Measurements from ENCODE around the gene CDKAL1.
"Not testable (repeated sequence)": the region's sequence is repeated elsewhere in the genome, so short reads cannot be mapped to it uniquely, and the experiment has no call there.

Gene CDKAL1

GRCh38 chr6:20715135-20715806 lies 181.0 kb downstream of the CDKAL1 start:
- DNase-seq = no peak

- DNase-seq = no peak
Observed at GRCh38 chr6:20716865-20717264, 182.6 kb downstream of the CDKAL1 start.

DNA sequence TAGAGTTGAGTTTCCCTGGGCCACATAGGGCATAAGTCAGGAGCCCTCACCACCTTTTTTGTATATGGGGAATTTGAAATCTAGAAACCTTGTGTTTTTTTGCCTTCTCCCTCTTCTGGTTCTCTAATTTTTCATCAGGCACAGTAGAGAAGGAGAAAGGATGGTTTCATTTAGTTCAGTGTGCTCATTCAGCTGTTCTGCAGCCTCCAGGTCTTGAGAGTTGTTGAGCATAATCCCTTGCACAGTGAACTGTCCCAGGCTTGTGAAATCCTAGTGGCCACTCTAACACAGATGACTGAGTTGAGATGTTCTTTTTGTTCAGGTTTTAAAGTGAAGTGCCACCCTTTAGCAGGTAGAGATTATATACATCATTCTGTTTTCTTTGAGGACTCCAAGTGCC lies 183.5 kb downstream of the CDKAL1 start:
- DNase-seq = no peak

GRCh38 chr6:20718705-20719653 lies 184.7 kb downstream of the CDKAL1 start:
- no peak for DNase-seq

GRCh38 chr6:20719980-20720379 lies 185.7 kb downstream of the CDKAL1 start:
- DNase-seq = no peak

DNA sequence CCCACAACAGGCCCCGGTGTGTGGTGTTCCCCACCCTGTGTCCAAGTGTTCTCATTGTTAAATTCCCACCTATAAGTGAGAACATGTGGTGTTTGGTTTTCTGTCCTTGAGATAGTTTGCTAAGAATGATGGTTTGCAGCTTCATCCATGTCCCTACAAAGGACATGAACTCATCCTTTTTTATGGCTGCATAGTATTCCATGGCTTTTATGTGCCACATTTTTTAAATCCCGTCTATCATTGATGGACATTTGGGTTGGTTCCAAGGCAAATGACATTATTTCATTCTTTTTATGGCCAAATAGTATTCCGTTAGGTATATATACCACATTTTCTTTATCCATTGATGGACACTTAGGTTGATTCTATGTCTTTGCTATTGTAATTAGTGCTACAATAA lies 186.9 kb downstream of the CDKAL1 start:
- not testable (repeated sequence) for DNase-seq

DNA sequence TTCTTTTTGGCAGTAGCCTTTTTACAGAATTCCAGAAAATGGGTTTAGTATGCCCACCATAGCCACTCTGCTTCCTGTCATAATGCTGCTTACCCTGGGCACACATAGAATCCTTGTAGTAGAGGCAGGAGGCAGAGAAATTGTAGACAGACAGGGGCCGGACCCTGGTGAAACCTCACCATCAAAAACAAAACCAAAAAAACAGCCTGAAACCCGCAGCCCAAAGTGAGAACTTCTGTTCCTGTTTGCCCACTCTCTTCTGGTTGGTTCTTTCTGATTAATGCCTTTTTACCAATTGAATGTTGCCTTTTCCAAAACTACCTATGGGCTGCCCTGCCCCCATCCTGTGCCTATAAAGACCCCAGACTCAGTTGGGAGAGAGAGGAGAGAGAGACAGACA lies 188.2 kb downstream of the CDKAL1 start:
- DNase-seq = no peak

GRCh38 chr6:20723236-20723635 lies 189.0 kb downstream of the CDKAL1 start:
- no peak for DNase-seq

GRCh38 chr6:20724443-20725190 lies 190.4 kb downstream of the CDKAL1 start:
- no peak for DNase-seq

GRCh38 chr6:20725235-20725634 lies 191.0 kb downstream of the CDKAL1 start:
- not testable (repeated sequence) for DNase-seq

DNA sequence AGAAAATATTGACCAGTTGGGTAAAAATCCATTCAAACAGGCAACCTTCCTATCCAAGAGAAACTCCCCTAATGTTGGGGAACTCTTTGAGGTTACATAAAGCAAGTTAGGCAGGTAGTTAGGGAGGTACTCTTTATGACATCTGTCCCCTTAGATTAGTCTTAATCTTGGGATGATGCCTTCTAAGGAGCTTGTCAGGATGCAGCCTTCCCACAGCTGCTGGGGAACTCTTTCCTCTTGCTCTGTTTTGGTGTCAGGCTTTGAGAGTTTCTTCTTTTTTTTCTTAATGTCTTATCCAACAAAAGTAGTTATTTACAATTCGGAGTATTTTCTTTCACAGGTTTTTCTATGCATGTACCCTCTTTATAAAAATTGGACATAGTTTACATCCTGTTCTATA lies 194.8 kb downstream of the CDKAL1 start:
- no peak for DNase-seq

DNA sequence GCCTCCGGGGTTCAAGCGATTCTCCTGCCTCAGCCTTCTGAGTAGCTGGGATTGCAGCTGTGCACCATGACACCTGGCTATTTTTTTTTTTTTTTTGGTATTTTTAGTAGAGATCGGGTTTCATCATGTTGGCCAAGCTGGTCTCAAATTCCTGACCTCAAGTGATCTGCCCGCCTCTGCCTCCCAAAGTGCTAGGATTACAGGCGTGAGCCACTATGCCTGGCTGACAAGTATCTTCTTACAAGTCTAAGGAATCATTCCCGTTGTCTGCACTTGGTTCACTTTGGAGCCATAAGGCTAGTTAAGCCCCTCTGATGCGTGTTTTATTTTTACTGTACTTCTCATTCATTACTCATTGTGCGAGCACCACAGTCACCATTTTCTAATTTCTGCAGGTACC lies 198.1 kb downstream of the CDKAL1 start:
- not testable (repeated sequence) for DNase-seq

- no peak for DNase-seq
Observed at GRCh38 chr6:20732896-20733295, 198.6 kb downstream of the CDKAL1 start.

- DNase-seq = no peak
Observed at GRCh38 chr6:20737912-20738311, 203.7 kb downstream of the CDKAL1 start.

- no peak for DNase-seq
Observed at GRCh38 chr6:20740088-20740487, 205.8 kb downstream of the CDKAL1 start.

DNA sequence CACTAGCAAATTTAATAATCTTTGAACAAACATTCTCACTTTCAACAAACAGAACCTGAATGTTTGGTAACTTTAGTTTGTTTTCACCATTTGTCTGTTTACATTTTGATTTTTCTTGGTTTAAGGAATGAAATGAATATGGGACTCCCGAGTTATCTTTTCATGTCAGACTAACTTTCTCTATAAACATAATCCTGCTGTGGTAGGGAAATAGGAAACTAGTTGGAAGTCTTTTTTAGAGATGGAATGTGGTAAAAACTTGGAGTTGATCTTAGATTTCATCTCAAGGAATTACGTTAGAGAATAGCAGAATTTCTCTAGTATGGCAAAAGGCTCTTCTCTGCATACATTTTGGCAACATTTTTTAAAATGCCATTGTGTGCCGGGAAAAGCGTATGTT lies 206.5 kb downstream of the CDKAL1 start:
- no peak for DNase-seq

DNA sequence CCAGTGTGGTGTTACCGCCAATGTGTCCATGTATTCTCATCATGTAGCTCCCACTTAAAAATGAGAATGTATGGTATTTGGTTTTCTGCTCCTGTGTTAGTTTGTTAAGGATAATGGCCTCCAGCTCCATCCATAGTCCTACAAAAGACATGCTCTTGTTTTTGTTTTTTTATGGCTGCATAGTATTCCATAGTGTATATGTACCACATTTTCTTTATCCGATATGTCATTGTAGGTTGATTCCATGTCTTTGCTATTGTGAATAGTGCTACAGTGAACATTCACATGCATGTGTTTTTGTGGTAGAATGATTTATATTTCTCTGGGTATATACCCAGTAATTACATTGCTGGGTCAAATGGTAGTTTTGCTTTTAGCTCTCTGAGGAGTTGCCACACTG lies 207.2 kb downstream of the CDKAL1 start:
- no peak for DNase-seq

GRCh38 chr6:20744911-20745557 lies 210.8 kb downstream of the CDKAL1 start:
- DNase-seq = no peak

DNA sequence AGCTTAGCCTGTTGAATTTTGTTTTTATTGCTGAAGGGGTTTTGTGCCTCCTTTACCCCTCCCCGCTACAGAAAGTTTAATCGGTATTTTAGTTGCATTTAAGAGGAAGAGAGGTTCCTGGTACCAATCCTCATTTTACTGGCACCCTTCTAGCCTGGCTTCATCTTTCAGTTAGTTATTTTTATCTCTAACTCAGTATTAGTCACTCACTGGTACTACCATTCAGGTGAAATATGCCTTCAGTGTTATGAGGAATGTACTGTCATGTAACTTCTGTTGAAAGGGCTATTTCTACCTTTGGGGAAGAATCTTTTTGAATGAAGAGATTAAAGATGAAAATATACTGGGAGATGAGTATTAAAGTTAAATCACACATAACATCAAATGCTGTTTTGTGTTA lies 211.8 kb downstream of the CDKAL1 start:
- no peak for DNase-seq

- no peak for DNase-seq
Observed at GRCh38 chr6:20746805-20747558, 212.7 kb downstream of the CDKAL1 start.

GRCh38 chr6:20747991-20748390 lies 213.7 kb downstream of the CDKAL1 start:
- no peak for DNase-seq

DNA sequence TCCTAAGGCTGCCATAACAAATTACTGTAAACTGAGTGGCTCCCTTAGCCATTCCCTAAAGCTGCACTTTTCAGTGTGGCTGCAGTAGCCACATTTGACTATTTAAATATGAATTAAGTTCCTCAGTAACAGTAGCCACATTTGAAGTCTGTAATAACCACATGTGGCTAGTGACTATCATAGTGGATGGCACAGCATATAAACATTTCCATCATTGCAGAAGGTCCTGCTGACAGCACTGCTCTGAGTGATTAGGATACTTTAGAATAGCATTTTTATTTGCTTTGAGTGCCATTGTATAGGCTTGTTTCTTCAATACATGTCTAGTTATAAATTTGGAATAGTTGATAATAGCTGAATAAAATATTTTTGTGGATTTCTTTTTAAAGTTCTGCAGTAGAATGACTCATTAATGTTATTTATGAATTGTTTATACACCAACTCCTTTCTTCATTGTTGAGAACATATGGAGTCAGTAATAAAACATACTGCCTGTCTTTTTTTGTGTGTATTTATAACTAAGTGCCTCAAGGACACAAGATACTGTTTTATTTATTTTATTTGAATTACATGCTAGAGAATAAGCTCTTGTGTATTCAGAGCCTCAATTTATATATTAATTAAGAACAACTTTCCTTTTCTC lies 217.2 kb downstream of the CDKAL1 start:
- DNase-seq = no peak
